ENCODE results near the gene PLK4.
"Not testable (repeated sequence)": the region's sequence is repeated elsewhere in the genome, so short reads cannot be mapped to it uniquely, and the experiment has no call there.

Gene PLK4

DNA sequence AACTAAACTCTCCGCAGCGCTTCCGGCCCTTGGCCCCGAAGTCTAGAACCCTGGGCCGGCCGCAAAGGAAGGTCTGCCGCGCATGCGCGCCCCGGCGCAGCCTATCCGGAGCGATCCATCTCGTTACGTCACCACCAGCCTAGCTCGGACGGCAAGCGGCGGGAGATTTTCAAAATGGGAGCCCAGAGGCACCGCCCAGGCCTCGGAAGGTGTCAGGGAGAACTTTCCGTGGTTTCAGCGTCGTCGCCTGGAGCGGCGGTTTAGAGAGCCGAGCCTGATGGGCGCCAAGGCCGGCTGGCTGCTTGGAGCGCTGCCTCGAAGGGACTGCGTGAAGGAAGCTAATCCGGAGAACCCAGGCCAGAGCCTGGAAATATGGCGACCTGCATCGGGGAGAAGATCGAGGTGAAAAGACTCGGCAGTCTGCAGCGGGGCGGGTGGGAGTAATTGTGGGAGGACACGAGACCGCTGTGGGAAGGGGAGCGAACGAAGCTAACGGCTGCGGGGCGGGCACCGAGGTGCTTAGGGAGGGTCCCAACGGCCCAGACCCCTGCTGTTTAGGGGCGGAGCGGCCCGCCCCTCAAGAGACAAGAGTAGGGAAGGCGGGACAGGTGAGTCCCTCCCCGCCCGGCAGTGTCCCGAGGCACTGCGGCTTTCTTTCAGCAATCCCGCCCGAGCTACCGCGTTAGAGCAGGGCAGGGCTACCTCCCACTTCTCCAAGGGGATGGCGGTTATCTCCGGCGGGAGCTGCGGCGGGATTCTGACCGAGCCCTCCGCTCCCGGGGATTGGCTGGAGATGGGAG lies at the start of gene PLK4:
Gene PLK4, plus strand, starts transcription at position 131 of the 800 bp plus-strand sequence. Its CDS starts 242 bp downstream, at position 373.
- DNase-seq: peak in 1 of 2 experiments; percentile 20

DNA sequence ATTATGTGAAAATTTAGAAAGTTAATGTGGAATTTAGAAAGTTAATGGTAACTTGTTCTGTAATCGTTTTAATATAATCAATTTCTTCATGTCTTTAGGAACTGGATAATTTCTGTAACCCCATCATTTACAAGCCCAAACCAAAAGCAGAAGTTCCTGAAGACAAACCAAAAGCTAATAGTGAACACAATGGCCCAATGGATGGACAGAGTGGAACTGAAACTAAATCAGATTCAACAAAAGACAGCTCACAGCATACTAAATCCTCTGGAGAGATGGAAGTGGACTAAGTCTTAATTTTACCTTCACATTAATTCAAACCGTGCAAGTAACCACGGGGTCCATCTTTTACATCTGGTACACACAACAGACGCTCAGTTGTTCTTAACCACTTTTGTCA lies 48.1 kb upstream of the PLK4 start:
- no peak for DNase-seq

DNA sequence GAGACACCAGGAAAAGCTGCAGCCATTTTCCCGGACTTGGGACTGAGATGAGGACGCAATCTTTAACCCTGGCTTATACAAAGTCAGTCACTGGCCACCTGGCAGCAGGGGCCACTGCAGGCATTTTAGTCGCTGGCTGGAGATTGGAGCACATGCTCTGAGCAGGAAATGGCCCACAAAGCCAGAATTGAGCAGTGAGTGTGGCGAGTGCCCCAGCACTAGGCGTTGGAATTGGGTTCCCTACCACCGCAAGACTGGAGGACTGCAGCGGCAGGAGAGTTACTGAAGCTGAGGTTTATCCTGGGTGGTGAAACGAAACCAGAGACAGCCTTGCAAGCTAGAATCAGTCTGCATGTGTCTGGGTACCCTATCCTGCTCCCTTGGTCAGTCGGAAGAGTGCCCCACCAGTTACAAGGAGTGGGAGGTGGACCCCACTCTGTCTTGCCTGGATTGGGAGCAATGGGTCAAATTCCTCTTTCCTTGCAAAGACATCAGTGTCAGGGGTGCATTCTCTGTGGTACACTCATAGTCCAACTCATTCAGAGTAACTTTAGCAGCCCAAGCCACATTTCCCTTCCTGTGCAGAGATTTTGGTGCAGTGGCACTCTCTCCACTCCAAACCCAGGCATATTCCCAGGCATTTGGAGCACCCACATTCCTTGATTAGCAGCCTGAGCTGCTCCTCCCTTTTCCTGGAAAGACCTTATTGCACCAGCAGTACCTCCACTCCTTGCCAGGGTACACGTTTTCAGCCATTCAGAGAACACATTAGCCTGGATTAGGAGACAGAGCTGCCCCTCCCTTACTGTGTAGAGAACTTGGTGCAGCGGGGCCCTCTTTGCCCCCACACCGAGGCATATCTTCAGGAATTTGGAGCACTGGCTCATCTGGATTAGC lies 36.7 kb upstream of the PLK4 start:
- no peak for DNase-seq

DNA sequence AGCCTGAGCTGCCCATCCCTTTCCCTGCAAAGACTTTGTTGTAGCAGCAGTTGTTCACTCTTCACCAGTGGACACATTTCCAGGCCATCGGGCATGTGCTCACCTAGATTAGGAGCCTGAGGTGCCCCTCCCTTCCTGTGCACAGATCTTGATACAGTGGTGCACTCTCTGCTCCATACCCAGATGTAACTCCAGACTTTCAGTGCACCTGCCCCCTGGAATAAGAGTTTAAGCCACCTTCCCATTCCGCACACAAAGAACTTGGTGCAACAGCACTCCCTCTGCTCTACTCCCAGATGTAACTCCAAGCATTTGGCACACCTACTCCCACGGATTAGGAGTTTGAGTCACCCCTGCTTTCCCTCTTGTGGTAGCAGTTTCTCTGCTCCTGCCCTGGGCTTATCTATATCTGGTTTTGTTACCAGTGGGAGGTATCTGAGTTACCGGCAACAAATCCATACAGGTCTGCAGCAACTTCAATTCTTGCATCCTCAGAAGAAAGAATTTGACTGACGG lies 36.0 kb upstream of the PLK4 start:
- no peak for DNase-seq

DNA sequence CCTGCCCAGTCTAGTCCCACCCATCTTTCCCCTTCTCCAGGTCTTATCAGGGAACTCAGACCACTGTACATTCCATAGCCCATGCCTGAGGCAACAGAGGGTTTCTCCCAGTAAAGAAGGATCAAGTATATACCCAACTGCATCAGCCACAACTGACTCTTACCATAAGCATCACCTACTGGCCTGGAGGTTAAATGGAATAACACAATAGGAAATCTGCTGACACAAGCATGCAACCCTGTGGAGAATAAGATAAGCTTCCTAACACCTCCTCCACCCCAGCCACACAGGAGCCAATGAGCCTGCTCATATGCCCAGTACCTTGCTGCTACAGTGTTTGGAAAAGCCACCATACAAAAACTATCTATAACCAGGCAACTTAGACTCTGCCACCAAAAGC lies 34.6 kb upstream of the PLK4 start:
- no peak for DNase-seq

DNA sequence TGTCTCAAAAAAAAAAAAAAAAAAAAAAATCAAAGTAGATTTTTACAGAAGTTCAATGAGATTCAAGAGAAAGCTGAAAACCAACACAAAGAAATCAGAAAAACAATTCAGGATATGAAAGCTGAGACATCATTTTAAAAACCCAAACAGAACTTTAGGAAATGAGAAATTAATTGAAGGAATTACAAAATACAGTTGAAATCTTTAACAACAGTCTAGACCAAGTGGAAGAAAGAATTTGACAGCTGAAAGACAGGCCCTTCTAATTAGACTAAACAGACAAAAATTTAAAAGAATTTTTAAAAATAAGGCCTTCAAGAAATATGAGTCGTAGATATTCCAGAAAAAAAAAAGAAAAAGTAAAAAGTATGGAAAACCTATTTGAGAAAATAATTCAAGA lies 33.9 kb upstream of the PLK4 start:
- DNase-seq: no peak

DNA sequence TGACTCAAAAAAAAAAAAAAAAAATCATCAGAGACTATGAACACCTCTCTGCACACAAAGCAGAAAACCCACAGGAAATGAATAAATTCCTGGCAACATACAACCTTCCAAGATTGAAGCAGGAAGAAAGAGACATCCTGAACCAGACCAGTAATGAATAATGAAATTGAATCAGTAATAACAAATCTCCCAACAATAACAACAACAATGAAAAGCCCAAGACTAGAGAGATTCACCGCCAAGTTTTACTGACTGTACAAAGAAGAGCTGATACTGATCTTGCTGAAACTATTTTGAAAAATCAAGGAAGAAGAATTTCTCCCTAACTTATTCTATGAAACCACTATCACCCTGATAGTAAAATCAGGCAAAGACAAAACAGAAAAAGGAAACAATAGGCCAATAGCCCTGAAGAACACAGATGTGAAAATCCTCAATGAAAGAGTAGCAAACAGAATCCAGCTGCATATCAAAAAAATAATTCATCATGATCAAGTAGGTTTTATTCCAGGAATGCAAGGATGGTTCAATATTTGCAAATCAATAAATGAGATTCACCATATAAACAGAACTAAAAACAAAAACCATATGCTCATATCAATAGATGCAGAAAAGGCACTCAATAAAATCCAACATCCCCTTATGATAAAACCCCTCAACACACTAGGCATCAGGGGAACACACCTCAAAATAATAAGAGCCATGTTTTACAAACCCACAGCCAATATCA lies 31.0 kb upstream of the PLK4 start:
- no peak for DNase-seq

DNA sequence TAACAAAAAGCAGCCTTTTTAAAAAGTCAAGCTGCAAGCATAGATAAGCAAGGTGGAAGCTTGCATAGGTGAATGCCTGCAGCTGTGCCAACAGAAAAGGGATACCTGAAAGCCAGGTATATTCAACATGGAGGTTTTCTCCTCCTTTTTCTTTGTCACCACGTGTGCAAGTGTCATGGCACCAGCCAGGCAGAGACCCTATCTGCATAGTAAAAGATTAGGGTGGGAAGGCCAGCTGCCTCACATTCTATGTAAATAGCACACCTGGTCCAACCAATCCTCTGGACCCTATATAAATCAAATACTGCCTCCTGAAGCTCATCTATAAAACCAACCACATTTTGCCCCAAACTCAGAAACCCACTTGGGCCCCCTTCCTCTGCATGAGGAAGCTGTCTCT lies 28.0 kb upstream of the PLK4 start:
- no peak for DNase-seq

DNA sequence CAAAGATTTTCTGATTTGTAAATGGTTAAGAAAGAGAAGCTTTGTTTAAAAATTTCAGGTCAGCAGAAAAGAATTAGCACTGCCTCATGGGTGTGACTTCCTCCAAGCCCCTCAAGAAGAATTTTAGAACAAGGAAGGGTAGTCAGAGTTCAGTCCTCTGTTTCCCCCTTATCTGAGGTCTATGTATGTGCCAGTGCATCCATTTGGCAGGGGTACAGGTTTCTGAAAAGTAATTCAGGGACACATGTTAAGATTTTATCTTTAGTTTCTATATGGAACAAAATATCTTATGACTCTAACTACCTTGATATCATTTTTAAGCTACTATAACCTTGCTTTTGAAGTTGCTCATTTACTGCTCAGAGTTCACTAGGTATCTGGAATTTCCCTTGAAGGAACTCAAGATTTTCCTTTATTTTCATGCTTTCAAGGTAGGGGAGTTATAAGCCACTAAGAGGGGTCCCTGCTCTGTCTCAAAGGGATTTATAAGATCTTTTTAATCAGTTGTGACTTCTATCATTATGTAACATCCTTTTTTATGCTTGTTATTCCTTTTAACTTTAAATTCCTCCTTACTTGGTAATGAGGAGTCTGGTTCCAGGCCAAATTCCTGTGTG lies 24.4 kb upstream of the PLK4 start:
- DNase-seq: no peak

DNA sequence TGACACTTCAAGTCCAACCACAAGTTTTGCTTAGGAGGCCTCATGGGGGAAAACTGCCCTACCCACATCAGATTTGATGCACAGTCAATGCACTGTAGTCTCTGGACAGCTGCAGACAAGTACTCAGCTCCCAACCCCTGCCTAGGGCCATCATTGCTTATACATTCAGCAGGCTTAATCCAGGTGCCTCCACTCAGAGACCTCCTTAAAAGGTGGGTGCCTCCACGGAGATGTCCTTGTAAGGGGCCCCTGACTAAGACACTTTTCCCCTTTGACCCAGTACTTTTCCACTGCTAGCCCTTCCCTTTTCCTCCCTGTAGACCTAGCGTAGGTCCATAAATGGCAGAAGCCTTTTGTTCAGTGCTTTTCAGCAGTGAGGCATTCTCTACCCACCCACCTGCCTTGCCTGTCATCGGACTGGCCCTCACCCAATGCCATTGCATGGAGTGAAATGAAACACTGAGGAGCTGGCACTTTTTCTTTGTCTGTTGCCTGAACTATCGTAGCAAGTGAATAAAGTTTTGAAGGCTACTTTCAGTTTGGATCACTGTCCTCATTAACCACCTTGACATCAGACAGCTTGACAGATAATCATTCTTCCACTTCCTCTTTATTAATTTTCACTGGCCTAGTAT lies 23.8 kb upstream of the PLK4 start:
- DNase-seq: no peak

DNA sequence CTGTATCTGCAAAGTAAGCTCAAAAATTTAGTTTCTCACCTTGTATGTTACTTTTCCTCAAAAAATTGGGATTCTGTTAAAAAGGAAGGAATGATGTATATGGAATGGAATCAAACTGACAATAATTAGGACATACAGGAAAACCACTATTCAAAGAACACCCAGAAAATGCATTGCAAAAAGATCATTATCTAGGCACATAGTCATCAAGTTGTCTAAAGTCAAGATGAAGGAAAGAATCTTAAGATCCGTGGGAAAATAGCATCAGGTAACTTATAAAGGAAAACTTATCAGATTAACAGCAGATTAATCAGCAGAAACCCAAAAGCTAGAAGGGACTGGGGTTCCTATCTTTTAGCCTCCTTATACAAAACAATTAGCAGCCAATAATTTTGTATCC lies 23.1 kb upstream of the PLK4 start:
- no peak for DNase-seq

DNA sequence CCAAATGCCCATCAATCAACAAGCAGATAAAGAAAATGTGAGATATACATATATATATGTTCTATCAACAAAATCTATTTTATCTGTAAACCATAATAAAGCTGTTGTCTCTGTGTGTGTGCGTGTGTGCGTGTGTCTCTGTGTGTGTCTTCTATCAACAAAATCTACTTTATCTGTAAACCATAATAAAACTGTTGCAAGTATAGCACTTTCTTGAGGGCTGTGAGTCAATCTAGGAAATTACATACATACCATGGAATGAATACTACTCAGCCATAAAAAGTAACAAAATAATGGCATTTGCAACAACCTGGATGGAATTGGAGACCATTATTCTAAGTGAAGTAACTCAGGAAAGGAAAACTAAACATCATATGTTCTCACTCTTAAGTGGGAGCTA lies 12.5 kb upstream of the PLK4 start:
- DNase-seq: no peak

DNA sequence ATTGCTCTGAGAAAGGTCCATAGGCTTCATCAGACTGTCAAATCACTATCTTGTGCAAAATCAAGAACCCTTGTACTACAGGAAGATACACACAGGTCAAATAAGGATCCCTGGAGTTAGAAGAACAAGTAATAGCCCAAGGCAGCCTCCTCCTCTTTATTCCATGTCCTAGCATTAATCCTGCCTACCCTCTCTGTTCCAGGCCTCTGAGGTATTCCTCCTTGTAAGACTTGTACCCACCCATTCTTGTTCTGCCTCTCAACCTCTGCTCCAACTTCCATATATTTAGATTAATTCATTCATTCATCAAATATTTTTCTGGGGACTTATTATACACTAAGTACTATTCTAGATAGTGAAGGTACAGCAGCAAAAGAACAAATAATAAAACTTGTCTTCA lies 10.4 kb upstream of the PLK4 start:
- DNase-seq: no peak

DNA sequence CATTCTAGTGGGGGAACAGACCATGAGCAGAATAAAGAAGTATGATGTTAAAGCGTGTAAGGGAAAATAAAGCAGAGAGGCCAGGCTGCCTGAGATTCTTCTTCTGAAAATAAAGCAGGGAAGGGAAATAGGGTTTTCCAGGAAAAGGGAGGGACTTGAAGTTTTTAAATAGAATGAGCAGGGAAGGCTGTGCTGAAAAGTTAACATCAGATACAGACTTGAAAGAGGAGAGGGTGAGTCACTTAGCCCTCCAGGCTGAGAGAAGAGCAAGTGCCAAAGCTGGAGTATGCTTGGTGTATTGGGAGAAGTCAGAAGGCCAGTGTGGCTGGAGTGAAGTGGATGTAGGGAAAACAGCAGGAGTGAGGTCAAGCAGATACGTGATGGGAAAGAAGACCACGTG lies 10.0 kb upstream of the PLK4 start:
- no peak for DNase-seq

DNA sequence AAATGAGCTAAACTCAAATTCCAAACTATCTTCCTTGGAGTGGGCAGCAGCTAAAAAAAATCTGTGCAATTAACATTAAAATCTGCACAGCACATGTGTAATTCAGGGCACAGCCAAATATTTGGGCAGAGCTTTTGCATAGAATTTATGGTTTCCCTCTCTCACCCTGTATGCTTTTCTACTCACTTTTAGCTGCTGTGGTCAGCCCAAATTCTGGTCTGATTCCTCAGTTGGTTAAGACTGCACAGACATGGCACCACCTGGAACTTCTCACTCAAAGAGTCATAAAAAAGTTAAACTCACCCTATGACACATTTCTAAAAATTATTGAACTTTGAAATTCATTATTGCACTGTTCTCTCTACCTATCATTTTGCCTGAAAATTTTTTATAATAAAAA lies 4.9 kb upstream of the PLK4 start:
- no peak for DNase-seq

DNA sequence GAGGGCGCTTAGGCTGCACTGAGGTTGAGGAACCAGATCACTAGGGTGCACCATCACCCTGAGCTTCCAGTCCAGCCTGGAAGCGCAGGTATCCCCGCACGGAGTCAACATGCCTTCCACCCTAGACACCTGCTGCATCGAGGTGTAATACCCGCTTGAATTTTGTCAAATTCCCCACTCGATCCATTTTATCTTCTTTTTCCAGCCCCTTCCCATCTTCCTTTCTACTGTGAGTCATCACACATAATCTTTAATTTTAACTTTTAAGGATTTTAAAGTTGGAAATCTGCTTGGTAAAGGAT lies 821 bp downstream of the PLK4 start:
- DNase-seq: no peak

DNA sequence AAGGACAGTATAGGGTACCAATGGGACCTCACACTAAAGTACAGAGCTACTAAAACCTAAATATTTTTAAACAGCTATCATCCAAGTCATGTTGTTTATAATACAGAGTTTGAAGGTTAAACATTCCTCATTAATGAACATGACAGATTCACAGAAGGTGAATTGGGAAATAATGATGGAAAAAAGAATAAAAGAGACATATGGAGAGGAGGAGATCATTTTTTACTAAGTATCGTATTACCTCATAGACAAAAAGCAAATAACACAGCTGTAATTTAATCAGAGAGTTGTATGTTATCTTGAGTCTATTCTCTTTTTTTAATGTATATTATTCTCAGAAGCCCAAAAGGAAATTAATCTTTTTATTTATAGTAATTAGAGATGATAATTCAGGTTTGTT lies 7.9 kb downstream of the PLK4 start:
- DNase-seq: no peak

DNA sequence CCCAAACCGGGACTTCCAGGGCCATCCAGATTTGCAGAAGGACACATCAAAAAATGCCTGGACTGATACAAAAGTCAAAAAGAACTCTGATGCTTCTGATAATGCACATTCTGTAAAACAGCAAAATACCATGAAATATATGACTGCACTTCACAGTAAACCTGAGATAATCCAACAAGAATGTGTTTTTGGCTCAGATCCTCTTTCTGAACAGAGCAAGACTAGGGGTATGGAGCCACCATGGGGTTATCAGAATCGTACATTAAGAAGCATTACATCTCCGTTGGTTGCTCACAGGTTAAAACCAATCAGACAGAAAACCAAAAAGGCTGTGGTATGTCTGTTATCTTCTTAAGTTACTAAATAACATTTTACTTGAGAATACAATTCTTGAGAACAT lies 9.2 kb downstream of the PLK4 start:
- no peak for DNase-seq

DNA sequence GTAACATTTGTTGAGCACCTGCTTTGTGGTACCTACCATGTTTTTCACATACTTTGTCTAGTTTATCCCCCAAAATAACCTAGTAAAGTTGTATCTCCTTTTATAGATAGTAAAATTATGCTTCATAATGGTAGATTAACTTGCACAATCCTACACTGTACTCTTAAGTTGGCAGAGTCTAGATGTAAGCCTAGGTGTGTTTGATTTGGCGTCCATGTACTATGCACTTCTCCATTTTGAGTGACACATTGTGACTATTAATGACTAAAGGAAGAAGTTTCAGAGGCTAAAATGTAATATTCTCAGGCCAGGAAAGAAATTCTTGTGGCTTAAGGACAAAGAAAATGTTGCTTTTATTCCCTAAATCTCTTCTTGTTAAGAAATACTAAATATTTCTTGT lies 15.4 kb downstream of the PLK4 start:
- no peak for DNase-seq

DNA sequence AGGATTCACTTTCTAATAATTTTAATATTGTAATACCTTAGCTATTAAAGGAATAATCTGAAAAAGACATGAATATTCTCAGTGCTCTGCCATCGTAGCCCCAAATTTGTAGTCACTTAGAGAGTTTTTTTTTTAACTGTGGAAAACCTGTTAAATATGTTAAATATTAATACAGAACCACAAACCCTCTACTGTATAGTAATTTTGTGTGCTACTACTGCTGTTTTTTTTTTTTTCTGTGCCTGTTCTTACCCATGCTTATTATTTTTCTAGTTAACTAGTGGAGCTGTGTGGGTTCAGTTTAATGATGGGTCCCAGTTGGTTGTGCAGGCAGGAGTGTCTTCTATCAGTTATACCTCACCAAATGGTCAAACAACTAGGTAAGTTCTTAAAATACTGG lies 15.8 kb downstream of the PLK4 start:
- DNase-seq: no peak

DNA sequence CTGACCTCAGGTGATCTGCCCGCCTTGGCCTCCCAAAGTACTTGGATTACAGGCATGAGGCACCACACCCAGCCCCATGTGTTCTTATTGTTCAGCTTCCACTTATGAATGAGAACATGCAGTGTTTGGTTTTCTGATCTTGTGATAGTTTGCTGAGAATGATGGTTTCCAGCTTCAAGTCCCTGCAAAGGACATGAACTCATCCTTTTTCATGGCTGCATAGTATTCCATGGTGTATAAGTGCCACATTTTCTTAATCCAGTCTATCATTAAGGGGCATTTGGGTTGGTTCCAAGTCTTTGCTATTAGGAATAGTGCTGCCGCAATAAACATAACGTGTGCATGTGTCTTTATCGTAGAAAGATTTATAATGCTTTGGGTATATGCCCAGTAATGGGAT lies 19.0 kb downstream of the PLK4 start:
- DNase-seq: not testable (repeated sequence)

DNA sequence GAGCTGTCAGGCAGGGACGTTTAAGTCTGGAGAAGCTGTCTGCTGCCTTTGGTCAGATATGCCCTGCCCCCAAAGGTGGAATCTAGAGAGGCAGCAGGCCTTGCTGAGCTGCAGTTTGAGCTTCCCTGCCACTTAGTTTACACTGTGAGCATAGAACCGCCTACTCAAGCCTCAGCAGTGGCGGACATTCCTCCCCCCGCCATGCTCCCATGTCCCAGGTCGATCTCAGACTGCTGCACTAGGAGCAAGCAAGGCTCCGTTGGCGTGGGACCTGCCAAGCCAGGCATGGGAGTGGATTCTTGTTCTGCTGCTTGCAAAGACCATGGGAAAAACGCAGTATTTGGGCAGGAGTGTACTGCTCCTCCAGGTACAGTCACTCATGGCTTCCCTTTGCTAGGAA lies 24.3 kb downstream of the PLK4 start:
- DNase-seq: no peak

DNA sequence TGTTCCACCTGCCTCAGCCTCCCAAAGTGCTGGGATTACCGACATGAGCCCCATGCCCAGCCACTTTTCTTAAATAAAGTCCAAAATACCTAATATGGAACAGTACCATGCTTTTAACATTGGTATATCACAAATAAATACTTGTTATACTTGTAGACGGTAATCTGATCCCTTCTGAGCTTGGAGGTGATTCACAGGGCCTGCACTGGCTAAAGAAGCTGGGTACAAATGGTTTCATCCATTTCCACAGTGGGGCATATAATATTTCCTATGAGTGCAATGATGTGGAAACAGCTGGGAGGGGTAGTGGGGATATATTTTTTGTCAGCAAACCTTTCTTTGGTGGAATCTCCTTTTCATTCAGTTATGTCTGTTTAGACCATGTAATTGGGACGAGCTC lies 35.8 kb downstream of the PLK4 start:
- no peak for DNase-seq
